Skin of body (tissue), 2 donors: ENCODE data around the gene NRM. TPM values are rescaled to one million over a fixed set of nuclear protein-coding genes. Genes with fewer than 3 reads are reported as not detected.

Source experiments
- small RNA-seq: library from RNA; depleted of rRNA; stranded (forward); fragments of <200 nt; gene quantifications from one replicate; pipeline ENCODE3, GENCODE V24; 2014; ENCODE audit warnings: low replicate concordance
- total RNA-seq: library from RNA; depleted of rRNA; stranded (reverse); fragments of >200 nt; gene quantifications from one replicate; pipeline ENCODE4 v1.2.3, GENCODE V29; 2014

Gene NRM
- total RNA-seq, 1 donor from 2014 or later: 3.6 TPM

Small RNA genes within 50 kb of the gene (small RNA-seq; reads per million reads assigned to genes)
- gene RF00019: not detected

Other genes starting within 250 kb of the NRM start
- 115 TPM for gene HLA-E, start 201.5 kb downstream of the NRM start, total RNA-seq
- 35.8 TPM for gene GNL1, start 134.5 kb downstream of the NRM start, total RNA-seq
- gene PRR3, start 133.7 kb downstream of the NRM start, total RNA-seq: 6.6 TPM
- gene ABCF1, start 119.5 kb downstream of the NRM start, total RNA-seq: 27.4 TPM
- 15.2 TPM for gene PPP1R10, start 73.7 kb downstream of the NRM start, total RNA-seq
- gene MRPS18B, start 73.1 kb downstream of the NRM start, total RNA-seq: 41.3 TPM
- gene ATAT1, start 64.1 kb downstream of the NRM start, total RNA-seq: 7.8 TPM
- 5.2 TPM for gene C6orf136, start 43.9 kb downstream of the NRM start, total RNA-seq
- 17.9 TPM for gene DHX16, start 18.0 kb downstream of the NRM start, total RNA-seq
- gene PPP1R18, start 4.3 kb downstream of the NRM start, total RNA-seq: 22.2 TPM
- 9.3 TPM for gene MDC1, start 26.3 kb upstream of the NRM start, total RNA-seq
- gene TUBB, start 29.4 kb upstream of the NRM start, total RNA-seq: 296 TPM
- gene FLOT1, start 51.7 kb upstream of the NRM start, total RNA-seq: 32.6 TPM
- gene IER3, start 53.6 kb upstream of the NRM start, total RNA-seq: 33.0 TPM
- 59.3 TPM for gene DDR1, start 193.5 kb upstream of the NRM start, total RNA-seq
- gene GTF2H4, start 217.2 kb upstream of the NRM start, total RNA-seq: 14.3 TPM
- 11.8 TPM for gene VARS2, start 223.3 kb upstream of the NRM start, total RNA-seq
- not detected for gene SFTA2, start 241.2 kb upstream of the NRM start, total RNA-seq
- not detected for gene MUCL3, start 250.0 kb upstream of the NRM start, total RNA-seq